Measurements from ENCODE around the gene WRNIP1. TPM values are rescaled to one million over a fixed set of nuclear protein-coding genes. Genes with fewer than 3 reads are reported as not detected.
"Not testable (repeated sequence)": the region's sequence is repeated elsewhere in the genome, so short reads cannot be mapped to it uniquely, and the experiment has no call there.

WRNIP1 gene
- total RNA-seq, 4 donors from 2014 or later, result 66.0 to 75.6 (median 69.9) TPM

DNA sequence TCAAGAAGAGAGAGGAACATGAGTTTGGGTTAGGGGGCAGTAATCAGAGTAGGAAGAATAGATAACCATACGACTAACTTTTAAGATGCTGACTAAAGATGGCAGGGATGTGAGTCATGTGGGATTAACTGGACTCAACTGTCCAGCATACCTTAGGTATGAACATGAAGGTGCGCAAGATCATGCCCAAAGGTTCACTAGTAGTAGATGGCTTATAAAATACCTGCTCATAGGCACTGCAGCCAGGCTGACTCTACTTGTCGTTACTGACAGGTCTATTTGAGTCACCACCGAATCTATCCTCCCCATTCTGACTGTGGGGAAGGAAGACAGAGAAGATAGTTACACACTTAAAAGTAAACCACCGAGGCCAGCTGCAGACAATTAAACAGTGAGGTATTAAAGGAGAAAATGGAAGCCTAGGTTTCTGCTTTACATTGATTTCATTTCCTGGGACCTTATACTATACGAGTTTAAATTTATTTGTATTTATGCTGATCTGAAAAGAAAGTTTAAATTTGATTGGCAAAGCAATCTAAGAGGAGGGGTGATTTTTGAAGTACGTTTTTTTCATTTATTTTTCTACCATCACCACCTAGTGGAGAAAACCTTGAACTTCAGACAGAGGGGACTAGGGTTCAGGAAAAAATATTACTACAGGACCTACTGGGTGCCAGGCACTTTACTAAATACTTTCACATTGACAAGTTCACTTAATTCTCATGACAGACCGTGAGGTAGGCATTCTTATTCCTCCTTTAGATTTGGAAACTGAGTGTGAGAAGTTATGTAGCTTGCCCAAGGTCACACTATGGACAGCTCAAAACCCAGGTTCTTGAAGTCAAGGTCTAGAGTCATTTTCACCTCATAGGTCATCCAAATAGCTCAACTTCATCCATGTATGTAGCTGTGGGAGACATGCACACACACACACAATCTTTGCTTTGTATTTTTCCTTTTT is 4.0 kb upstream of the WRNIP1 start:
- H3K27ac ChIP-seq, result no peak overlapping the region
- DNase-seq, result no peak
- peaks cover 0 to 7% (median 2%) of the 10 kb centered on the region in 3 donors for H3K4me1 ChIP-seq
- TF ChIP-seq, protein P1, sequence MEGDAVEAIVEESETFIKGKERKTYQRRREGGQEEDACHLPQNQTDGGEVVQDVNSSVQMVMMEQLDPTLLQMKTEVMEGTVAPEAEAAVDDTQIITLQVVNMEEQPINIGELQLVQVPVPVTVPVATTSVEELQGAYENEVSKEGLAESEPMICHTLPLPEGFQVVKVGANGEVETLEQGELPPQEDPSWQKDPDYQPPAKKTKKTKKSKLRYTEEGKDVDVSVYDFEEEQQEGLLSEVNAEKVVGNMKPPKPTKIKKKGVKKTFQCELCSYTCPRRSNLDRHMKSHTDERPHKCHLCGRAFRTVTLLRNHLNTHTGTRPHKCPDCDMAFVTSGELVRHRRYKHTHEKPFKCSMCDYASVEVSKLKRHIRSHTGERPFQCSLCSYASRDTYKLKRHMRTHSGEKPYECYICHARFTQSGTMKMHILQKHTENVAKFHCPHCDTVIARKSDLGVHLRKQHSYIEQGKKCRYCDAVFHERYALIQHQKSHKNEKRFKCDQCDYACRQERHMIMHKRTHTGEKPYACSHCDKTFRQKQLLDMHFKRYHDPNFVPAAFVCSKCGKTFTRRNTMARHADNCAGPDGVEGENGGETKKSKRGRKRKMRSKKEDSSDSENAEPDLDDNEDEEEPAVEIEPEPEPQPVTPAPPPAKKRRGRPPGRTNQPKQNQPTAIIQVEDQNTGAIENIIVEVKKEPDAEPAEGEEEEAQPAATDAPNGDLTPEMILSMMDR (IDR thresholded peaks at IDR 0.05), result peak in 4 of 6 experiments; percentile 31 to 55 (median 38)
- no peak for TF ChIP-seq POLR2A (IDR thresholded peaks at IDR 0.05)
- intact Hi-C loops (cut with DNase I), result no loop called here
- no peaks in the 10 kb centered on the region for H3K36me3 ChIP-seq
- 69% methylated on average over 8 of the region's 8 CpGs for WGBS, 2 donors
- H3K27me3 ChIP-seq, result no peaks in the 10 kb centered on the region
- H3K9me3 ChIP-seq, result no peaks in the 10 kb centered on the region
- no peak overlapping the region for H3K4me3 ChIP-seq

DNA sequence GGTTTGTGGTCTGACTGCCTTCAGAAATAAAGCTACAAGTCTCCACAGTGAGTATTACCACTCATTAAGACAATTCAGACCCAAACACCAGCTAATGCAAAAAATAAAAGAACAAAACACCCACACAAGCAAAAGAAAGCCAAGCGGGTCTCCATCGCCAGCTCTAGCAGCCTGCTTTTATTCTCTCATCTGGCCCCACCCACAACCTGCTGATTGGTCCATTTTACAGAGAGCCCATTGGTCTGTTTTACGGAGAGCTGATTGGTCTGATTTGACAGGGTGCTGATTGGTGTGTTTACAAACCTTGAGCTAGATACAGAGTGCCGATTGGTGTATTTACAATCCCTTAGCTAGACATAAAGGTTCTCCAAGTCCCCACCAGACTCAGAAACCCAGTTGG is 2.3 kb upstream of the WRNIP1 start:
- intact Hi-C loops (cut with DNase I); DNase-seq; H3K36me3 ChIP-seq; H3K9me3 ChIP-seq; H3K27me3 ChIP-seq; H3K4me3 ChIP-seq; H3K27ac ChIP-seq: not testable (repeated sequence)
- peaks cover 8 to 23% (median 11%) of the 10 kb centered on the region in 3 donors for H3K4me1 ChIP-seq
- 96 to 100% methylated on average over 4 of the region's 4 CpGs for WGBS, 2 donors

DNA sequence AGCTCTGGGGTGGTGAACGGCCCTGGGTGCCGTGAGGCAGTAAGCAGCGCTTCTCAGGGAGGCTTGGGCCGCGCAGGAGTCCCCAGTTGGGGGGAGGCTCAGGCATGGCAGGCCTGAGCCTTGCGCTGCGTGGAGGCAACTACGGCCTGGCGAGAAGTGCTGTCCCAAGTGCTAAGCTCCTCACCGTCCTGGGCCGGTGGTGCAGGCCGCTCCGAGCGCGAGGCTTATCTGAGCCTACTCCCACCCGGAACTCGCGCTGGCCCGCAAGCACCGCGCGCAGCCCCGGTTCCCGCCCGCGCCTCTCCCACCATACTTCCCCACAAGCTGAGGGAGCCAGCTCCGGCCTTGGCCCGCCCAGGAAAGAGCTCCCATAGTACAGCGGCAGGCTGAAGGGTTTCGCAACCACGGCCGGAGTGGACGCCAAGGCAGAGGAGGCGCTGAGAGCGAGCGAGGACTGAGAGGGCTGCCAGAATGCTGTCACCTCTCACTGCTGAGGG is 1.8 kb upstream of the WRNIP1 start:
- no peak overlapping the region for H3K4me3 ChIP-seq
- WGBS, 2 donors, result 89 to 100% methylated on average over 1 to 8 of the region's 36 CpGs
- H3K4me1 ChIP-seq, result peaks cover 13 to 28% (median 16%) of the 10 kb centered on the region in 3 donors
- intact Hi-C loops (cut with DNase I), result no loop called here
- no peaks in the 10 kb centered on the region for H3K36me3 ChIP-seq
- no peak for DNase-seq
- H3K9me3 ChIP-seq, result no peaks in the 10 kb centered on the region
- H3K27me3 ChIP-seq, result no peaks in the 10 kb centered on the region
- H3K27ac ChIP-seq, result no peak overlapping the region
- no peak for TF ChIP-seq POLR2A (IDR thresholded peaks at IDR 0.05)
- TF ChIP-seq, protein P1 (IDR thresholded peaks at IDR 0.05), result no peak

DNA sequence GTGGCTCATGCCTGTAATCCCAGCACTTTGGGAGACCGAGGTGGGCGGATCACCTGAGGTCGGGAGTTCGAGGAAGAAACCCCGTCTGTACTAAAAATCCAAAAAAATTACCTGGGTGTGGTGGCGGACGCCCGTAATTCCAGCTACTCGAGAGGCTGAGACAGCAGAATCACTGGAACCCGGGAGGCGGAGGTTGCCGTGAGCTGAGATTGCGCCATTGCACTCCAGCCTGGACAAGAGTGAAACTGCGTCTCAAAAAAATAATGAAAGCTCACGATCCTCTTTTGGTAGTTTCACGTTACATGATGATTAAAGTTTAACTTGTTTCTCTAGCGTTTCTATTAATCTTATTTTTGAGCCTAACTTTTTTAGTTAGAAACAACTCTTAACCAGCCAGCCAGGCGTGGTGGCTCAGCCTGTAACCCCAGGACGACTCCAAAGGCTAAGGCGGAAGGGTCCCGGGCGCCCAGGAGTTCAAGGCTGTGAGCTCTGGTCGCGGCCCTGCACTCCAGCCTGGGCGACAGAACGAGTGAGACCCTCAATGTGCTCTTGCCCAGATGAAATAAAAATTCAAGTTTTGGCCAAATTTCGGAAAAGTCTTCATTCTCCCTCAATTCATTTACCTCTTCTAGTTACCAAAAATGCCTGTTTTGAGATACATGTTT is 1.2 kb upstream of the WRNIP1 start:
- Histone ChIP-seq H3K36me3 (no peaks in the 10 kb centered on the region), H3K4me1 (peaks cover 15 to 35% (median 23%) of the 10 kb centered on the region in 3 donors), H3K27me3 (no peaks in the 10 kb centered on the region), H3K27ac (peak overlapping the region in 3 of 4 donors; percentile 91 to 97 (median 92)), H3K9me3 (no peaks in the 10 kb centered on the region), H3K4me3 (peak overlapping the region in 3 of 4 donors; percentile 77 to 96 (median 92))
- intact Hi-C loops (cut with DNase I), result no loop called here
- 78 to 79% methylated on average over 27 of the region's 27 CpGs for WGBS, 2 donors
- TF ChIP-seq POLR2A (IDR thresholded peaks at IDR 0.05), result no peak
- TF ChIP-seq, protein P1 (IDR thresholded peaks at IDR 0.05), result no peak
- no peak for DNase-seq

DNA sequence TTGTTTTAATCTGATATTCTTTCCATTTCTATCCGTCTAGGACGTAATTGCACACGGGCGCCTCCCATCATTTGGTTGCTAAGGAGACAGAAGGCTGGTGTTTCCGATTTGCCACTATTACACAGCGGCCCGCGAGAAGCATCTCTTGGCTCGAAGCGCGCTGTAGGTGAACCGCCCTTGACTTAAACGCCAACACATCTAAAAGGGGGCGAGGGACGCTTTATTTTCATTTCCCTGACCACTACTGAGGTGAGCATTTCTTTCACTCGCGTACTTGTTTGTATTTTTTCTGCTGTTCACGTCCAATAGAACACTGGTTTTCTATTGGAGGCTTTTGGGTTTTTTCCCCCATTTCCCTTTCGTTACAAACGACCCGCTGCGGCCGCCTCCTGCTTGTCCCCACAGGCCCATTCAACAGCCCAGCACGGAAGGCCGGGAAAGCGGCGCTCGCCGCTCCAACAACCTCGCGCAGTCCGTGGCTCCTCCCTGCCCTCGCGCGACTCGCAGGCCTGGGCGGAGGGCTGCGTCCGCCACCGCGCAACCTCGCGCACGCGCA is 505 bp upstream of the WRNIP1 start:
- peak in 1 of 4 donors; percentile 48 for TF ChIP-seq POLR2A (IDR thresholded peaks at IDR 0.05)
- TF ChIP-seq, protein P1 (IDR thresholded peaks at IDR 0.05), result no peak
- Histone ChIP-seq H3K36me3 (no peaks in the 10 kb centered on the region), H3K4me1 (peaks cover 15 to 41% (median 24%) of the 10 kb centered on the region in 3 donors), H3K27me3 (no peaks in the 10 kb centered on the region), H3K27ac (peak overlapping the region; percentile 76 to 97 (median 92)), H3K9me3 (no peaks in the 10 kb centered on the region), H3K4me3 (peak overlapping the region; percentile 34 to 96 (median 84))
- DNase-seq, result peak; percentile 86
- intact Hi-C loops (cut with DNase I), result no loop called here
- 0 to 1% methylated on average over 30 to 32 of the region's 45 CpGs for WGBS, 2 donors

Measured in esophagus squamous epithelium (tissue), 5 donors.